Measurements from ENCODE around the gene GRHL1.
"Not testable (repeated sequence)": the region's sequence is repeated elsewhere in the genome, so short reads cannot be mapped to it uniquely, and the experiment has no call there.

The GRHL1 gene

GRCh38 chr2:9951522-9952285, at the start of gene GRHL1:
Gene GRHL1 (plus strand): TSS chr2:9951693. CDS start chr2:9951834, 141 bp downstream.
- DNase-seq, result peak; percentile 91

- DNase-seq, result no peak
These were observed 46.1 kb upstream of the GRHL1 start for GRCh38 chr2:9905413-9905812.

- peak; percentile 6 for DNase-seq
These were observed 44.1 kb upstream of the GRHL1 start for GRCh38 chr2:9907402-9907801.

GRCh38 chr2:9908639-9909038, 42.9 kb upstream of the GRHL1 start:
- no peak for DNase-seq

- DNase-seq, result no peak
These were observed 42.4 kb upstream of the GRHL1 start for GRCh38 chr2:9909106-9909505.

GRCh38 chr2:9910699-9911098, 40.8 kb upstream of the GRHL1 start:
- no peak for DNase-seq

- no peak for DNase-seq
These were observed 39.0 kb upstream of the GRHL1 start for GRCh38 chr2:9912468-9912867.

GRCh38 chr2:9914384-9915065, 37.0 kb upstream of the GRHL1 start:
- DNase-seq, result peak; percentile 76

- no peak for DNase-seq
These were observed 33.2 kb upstream of the GRHL1 start for GRCh38 chr2:9918275-9918674.

GRCh38 chr2:9919512-9919911, 32.0 kb upstream of the GRHL1 start:
- no peak for DNase-seq

GRCh38 chr2:9927020-9927419, 24.5 kb upstream of the GRHL1 start:
- DNase-seq, result not testable (repeated sequence)

GRCh38 chr2:9937258-9937657, 14.2 kb upstream of the GRHL1 start:
- DNase-seq, result no peak

GRCh38 chr2:9937968-9938367, 13.5 kb upstream of the GRHL1 start:
- no peak for DNase-seq

GRCh38 chr2:9939587-9940485, 11.7 kb upstream of the GRHL1 start:
- no peak for DNase-seq

- DNase-seq, result no peak
These were observed 10.1 kb upstream of the GRHL1 start for GRCh38 chr2:9941196-9941995.

- no peak for DNase-seq
These were observed 9.5 kb upstream of the GRHL1 start for GRCh38 chr2:9941996-9942390.

- no peak for DNase-seq
These were observed 7.1 kb upstream of the GRHL1 start for GRCh38 chr2:9944330-9944758.

- DNase-seq, result no peak
These were observed 5.9 kb upstream of the GRHL1 start for GRCh38 chr2:9945596-9945995.

GRCh38 chr2:9946076-9946475, 5.4 kb upstream of the GRHL1 start:
- DNase-seq, result no peak

- no peak for DNase-seq
These were observed 4.7 kb upstream of the GRHL1 start for GRCh38 chr2:9946818-9947217.

- no peak for DNase-seq
These were observed 2.8 kb upstream of the GRHL1 start for GRCh38 chr2:9948721-9949120.

- no peak for DNase-seq
These were observed 2.1 kb upstream of the GRHL1 start for GRCh38 chr2:9949239-9949991.

All from activated CD4-positive, alpha-beta T cell treated with anti-CD3 and anti-CD28 coated beads for 48 hours (primary cell).